Mesothelial cell of epicardium (in vitro differentiated cells): ENCODE results near the gene NCAPG2. TPM values are rescaled to one million over a fixed set of nuclear protein-coding genes. Genes with fewer than 3 reads are reported as not detected.

Experiments
- DNase-seq, 2 experiments: peaks; one replicate each; pipeline ENCODE4 v3.0.0; 2021; ENCODE audit warnings: low spot score in 2 of 2; ENCODE audit not compliant: unreplicated experiment in 2 of 2
- H3K27ac Mint-ChIP-seq: 2 replicates; pipeline ENCODE4 v1.8.0; 2021; ENCODE audit warnings: mixed read lengths
- H3K27me3 Mint-ChIP-seq: 2 replicates; pipeline ENCODE4 v1.8.0; 2021; ENCODE audit warnings: low read depth, mixed read lengths
- H3K36me3 Mint-ChIP-seq: 2 replicates; pipeline ENCODE4 v1.8.0; 2021; ENCODE audit warnings: mixed read lengths
- H3K4me1 Mint-ChIP-seq: 2 replicates; pipeline ENCODE4 v1.8.0; 2021; ENCODE audit warnings: mixed read lengths
- H3K4me3 Mint-ChIP-seq: 2 replicates; pipeline ENCODE4 v1.8.0; 2021; ENCODE audit warnings: mild to moderate bottlenecking, moderate library complexity, mixed read lengths
- H3K9me3 Mint-ChIP-seq: 2 replicates; pipeline ENCODE4 v1.8.0; 2021; ENCODE audit warnings: mixed read lengths
- CTCF ChIP-seq: fragments of 200-600 bp; sonication (generic); IDR thresholded peaks from one replicate; pipeline ENCODE4 v1.5.0; 2021; ENCODE audit warnings: antibody characterized with exemption; ENCODE audit not compliant: unreplicated experiment
- total RNA-seq: library from RNA; stranded (reverse); gene quantifications from 3 replicates; pipeline ENCODE4 v1.2.1, GENCODE V29; 2021

NCAPG2 gene
- total RNA-seq, 1 donor from 2014 or later, result 22.5 TPM

- H3K27ac Mint-ChIP-seq, result no peak overlapping the region
- H3K36me3 Mint-ChIP-seq, result peaks cover 19% of the 10 kb centered on the region
- no peak for DNase-seq
- H3K4me3 Mint-ChIP-seq, result no peak overlapping the region
- no peak for TF ChIP-seq CTCF
- H3K27me3 Mint-ChIP-seq, result no peaks in the 10 kb centered on the region
- no peaks in the 10 kb centered on the region for H3K4me1 Mint-ChIP-seq
- H3K9me3 Mint-ChIP-seq, result no peaks in the 10 kb centered on the region
Observed at GRCh38 chr7:158662610-158663427, 41.8 kb downstream of the NCAPG2 start.

GRCh38 chr7:158658475-158658874 lies 46.1 kb downstream of the NCAPG2 start:
- H3K4me3 Mint-ChIP-seq, result no peak overlapping the region
- no peak for DNase-seq
- no peaks in the 10 kb centered on the region for H3K27me3 Mint-ChIP-seq
- H3K4me1 Mint-ChIP-seq, result no peaks in the 10 kb centered on the region
- TF ChIP-seq CTCF, result no peak
- H3K36me3 Mint-ChIP-seq, result peaks cover 25% of the 10 kb centered on the region
- no peaks in the 10 kb centered on the region for H3K9me3 Mint-ChIP-seq
- no peak overlapping the region for H3K27ac Mint-ChIP-seq

GRCh38 chr7:158657189-158657746 lies 47.3 kb downstream of the NCAPG2 start:
- H3K4me3 Mint-ChIP-seq, result no peak overlapping the region
- H3K9me3 Mint-ChIP-seq, result no peaks in the 10 kb centered on the region
- H3K36me3 Mint-ChIP-seq, result peaks cover 17% of the 10 kb centered on the region
- no peak for TF ChIP-seq CTCF
- H3K27ac Mint-ChIP-seq, result no peak overlapping the region
- H3K27me3 Mint-ChIP-seq, result no peaks in the 10 kb centered on the region
- peaks cover under 1% of the 10 kb centered on the region for H3K4me1 Mint-ChIP-seq
- DNase-seq, result no peak

GRCh38 chr7:158655931-158656441 lies 48.6 kb downstream of the NCAPG2 start:
- Mint-ChIP-seq H3K27ac (no peak overlapping the region), H3K36me3 (peaks cover 14% of the 10 kb centered on the region), H3K27me3 (no peaks in the 10 kb centered on the region), H3K4me1 (peaks cover 7% of the 10 kb centered on the region), H3K9me3 (no peaks in the 10 kb centered on the region), H3K4me3 (no peak overlapping the region)
- no peak for TF ChIP-seq CTCF
- no peak for DNase-seq

GRCh38 chr7:158655507-158655906 lies 49.1 kb downstream of the NCAPG2 start:
- H3K36me3 Mint-ChIP-seq, result peaks cover 11% of the 10 kb centered on the region
- no peak overlapping the region for H3K4me3 Mint-ChIP-seq
- no peak for DNase-seq
- H3K4me1 Mint-ChIP-seq, result peaks cover 8% of the 10 kb centered on the region
- H3K9me3 Mint-ChIP-seq, result no peaks in the 10 kb centered on the region
- no peak for TF ChIP-seq CTCF
- H3K27me3 Mint-ChIP-seq, result no peaks in the 10 kb centered on the region
- H3K27ac Mint-ChIP-seq, result no peak overlapping the region
